ENCODE measurements around the gene NCAPD3.

The NCAPD3 gene

DNA sequence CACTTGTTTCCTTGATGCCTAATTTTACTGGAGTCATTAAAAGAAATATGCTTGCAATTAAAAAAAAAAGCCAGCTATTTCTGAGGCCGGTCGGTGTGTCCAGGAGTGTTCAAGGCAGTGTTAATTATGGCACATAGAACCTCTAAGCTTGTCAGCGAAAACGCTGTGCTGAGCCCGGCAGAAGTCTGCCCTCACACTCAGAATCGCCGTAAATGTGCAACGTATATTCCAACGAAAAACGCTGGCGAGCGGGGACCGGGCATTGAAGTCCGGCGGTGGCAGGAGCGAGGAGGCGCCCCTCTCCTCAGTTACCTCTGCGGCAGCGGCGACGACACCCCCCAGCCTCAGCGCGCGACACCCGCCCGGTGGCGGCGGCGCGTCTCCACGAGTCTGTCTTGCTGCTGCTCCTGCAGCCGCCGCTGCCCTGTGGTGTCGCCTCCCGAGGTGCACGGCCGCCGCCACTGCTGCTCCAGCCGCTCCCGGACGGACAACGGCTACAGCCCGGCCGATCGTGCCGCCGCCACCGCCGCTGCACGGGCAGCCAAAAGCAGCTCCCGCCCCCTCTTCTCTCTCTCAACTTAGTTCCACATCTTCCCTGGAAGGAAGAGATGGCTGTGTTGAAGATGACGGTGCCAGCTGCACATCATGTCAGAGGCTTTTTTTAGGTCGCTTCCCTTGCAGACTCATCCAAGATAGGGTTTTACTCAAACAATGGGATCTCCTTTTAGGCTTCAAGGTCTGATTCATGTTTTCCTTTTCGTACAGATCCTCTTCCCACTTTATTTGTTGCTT lies 98.9 kb downstream of the NCAPD3 start:
- Histone ChIP-seq H3K36me3 (no peaks in the 10 kb centered on the region; the same call in 1 of the 2 replicates), H3K4me1 (peaks cover 19% of the 10 kb centered on the region), H3K4me3 (ENCODE audit: low read depth, low read length) (peak overlapping the region; percentile 62), H3K27me3 (no peaks in the 10 kb centered on the region), H3K9me3 (no peaks in the 10 kb centered on the region)
- no peak for TF ChIP-seq CTCF (IDR thresholded peaks at IDR 0.05; ENCODE audit: low read depth, low read length)
- peak; percentile 78 for DNase-seq

DNA sequence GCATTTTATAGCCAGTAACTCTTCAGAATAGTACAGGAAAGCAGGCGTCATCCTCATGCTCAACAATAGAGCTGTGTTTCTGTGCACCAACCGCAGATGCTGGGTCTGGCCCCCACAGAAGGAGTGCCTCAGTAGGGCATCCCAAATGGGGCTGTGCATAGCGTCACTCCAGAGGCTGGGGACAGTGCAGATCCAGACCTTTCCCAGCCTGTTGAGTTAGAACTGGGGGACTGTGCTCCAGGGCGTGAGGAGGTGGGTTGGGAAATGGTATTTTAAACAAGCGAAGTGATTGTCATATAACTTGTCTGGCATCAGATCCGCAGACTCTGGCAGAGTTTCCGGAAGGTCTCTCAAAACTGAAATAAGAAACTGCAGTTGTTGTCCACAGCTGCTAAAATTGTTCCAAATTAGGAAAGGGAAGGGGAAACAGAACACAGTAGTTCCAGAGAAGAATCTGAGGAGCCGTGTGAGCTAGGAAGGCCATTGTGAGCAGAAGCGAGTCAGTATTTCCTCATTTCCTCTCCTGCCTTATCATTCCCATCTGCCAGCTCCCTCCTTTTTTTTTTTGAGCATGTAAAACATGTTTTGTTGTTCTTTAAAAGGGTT lies 102.7 kb downstream of the NCAPD3 start:
- H3K36me3 ChIP-seq, result no peaks in the 10 kb centered on the region
- H3K9me3 ChIP-seq, result no peaks in the 10 kb centered on the region
- no peak for TF ChIP-seq CTCF (IDR thresholded peaks at IDR 0.05; ENCODE audit: low read depth, low read length)
- H3K4me1 ChIP-seq, result peaks cover 24% of the 10 kb centered on the region
- H3K27me3 ChIP-seq, result no peaks in the 10 kb centered on the region
- no peak overlapping the region for H3K4me3 ChIP-seq (ENCODE audit: low read depth, low read length)
- DNase-seq, result peak; percentile 31

- Histone ChIP-seq H3K36me3 (no peaks in the 10 kb centered on the region), H3K4me3 (ENCODE audit: low read depth, low read length) (no peak overlapping the region), H3K9me3 (no peaks in the 10 kb centered on the region), H3K27me3 (no peaks in the 10 kb centered on the region), H3K4me1 (peaks cover 17% of the 10 kb centered on the region)
- DNase-seq, result no peak
- TF ChIP-seq CTCF (IDR thresholded peaks at IDR 0.05; ENCODE audit: low read depth, low read length), result no peak
Measured at GRCh38 chr11:134120143-134120850, 103.5 kb downstream of the NCAPD3 start.

- Histone ChIP-seq H3K9me3 (no peaks in the 10 kb centered on the region), H3K4me1 (peaks cover 17% of the 10 kb centered on the region), H3K36me3 (no peaks in the 10 kb centered on the region), H3K4me3 (ENCODE audit: low read depth, low read length) (no peak overlapping the region), H3K27me3 (no peaks in the 10 kb centered on the region)
- no peak for TF ChIP-seq CTCF (IDR thresholded peaks at IDR 0.05; ENCODE audit: low read depth, low read length)
- no peak for DNase-seq
Measured at GRCh38 chr11:134119094-134119493, 104.7 kb downstream of the NCAPD3 start.

DNA sequence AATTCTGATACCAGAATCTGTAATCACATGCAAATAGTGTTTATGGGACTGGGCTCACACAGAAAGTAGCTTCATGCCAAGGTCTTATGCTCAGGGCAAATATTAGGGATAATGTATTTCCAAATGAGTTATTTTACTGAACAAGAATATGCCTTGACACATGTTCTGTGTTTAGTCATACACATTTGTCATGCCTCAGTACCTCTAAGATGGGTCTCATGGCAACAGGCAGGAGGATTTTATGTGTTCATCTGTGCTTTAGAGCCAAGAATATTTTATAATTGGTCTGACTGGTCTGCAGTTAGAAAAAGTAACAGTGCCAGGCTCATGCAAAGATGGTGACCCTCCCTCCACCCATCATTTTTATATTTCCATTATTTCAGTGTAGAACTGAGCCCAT lies 105.8 kb downstream of the NCAPD3 start:
- Histone ChIP-seq H3K9me3 (no peaks in the 10 kb centered on the region), H3K4me1 (peaks cover 17% of the 10 kb centered on the region), H3K27me3 (no peaks in the 10 kb centered on the region), H3K4me3 (ENCODE audit: low read depth, low read length) (no peak overlapping the region), H3K36me3 (no peaks in the 10 kb centered on the region)
- TF ChIP-seq CTCF (IDR thresholded peaks at IDR 0.05; ENCODE audit: low read depth, low read length), result no peak
- DNase-seq, result no peak

All from BE2C (cell line).